ENCODE data around the gene CSF3.

Gene CSF3, protein sequence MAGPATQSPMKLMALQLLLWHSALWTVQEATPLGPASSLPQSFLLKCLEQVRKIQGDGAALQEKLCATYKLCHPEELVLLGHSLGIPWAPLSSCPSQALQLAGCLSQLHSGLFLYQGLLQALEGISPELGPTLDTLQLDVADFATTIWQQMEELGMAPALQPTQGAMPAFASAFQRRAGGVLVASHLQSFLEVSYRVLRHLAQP

DNA sequence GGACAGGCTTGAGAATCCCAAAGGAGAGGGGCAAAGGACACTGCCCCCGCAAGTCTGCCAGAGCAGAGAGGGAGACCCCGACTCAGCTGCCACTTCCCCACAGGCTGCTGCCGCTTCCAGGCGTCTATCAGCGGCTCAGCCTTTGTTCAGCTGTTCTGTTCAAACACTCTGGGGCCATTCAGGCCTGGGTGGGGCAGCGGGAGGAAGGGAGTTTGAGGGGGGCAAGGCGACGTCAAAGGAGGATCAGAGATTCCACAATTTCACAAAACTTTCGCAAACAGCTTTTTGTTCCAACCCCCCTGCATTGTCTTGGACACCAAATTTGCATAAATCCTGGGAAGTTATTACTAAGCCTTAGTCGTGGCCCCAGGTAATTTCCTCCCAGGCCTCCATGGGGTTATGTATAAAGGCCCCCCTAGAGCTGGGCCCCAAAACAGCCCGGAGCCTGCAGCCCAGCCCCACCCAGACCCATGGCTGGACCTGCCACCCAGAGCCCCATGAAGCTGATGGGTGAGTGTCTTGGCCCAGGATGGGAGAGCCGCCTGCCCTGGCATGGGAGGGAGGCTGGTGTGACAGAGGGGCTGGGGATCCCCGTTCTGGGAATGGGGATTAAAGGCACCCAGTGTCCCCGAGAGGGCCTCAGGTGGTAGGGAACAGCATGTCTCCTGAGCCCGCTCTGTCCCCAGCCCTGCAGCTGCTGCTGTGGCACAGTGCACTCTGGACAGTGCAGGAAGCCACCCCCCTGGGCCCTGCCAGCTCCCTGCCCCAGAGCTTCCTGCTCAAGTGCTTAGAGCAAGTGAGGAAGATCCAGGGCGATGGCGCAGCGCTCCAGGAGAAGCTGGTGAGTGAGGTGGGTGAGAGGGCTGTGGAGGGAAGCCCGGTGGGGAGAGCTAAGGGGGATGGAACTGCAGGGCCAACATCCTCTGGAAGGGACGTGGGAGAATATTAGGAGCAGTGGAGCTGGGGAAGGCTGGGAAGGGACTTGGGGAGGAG lies at the start of gene CSF3:
CSF3 (plus strand) TSS at position 436 of the 993 bp plus-strand sequence; CDS start at position 471, 35 bp downstream.
- no peak for DNase-seq

DNA sequence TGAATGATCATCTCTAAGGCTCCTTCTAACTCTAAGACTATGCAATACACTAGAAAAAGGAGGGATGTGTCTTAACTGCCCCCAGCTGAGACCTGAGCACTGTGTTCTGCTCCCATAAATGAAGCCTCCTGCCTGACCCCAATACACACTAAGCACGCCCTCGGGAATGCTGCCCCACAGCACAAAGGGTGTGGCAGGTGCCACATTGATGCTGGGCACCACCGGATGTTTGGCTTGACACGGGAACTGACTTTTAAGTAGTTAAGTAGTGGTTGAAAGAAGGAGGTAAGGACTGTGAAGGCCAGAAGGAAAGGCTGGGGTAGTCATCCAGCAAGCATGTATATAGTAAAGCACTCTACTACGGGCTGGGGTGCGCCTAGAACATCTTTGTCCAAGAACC lies 48.5 kb upstream of the CSF3 start:
- DNase-seq, result no peak

DNA sequence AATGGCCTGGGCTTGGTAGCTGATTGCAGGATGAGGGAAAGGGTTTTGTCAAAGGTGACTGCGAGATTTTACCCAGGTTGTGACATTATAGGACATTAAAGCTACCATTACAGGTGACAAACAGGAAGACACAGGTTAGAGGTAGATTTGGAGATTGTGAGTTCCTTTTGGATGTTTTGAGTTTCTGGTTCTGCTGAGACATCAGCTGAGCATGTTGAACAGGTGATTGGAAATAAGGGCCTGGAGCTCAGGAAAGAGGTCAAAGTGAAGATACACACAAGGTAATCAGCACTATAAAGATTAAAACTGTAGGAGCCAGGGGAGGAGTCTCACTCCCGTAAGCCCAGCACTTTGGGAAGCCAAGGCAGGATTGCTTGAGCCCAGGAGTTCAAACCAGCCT lies 46.5 kb upstream of the CSF3 start:
- no peak for DNase-seq

DNA sequence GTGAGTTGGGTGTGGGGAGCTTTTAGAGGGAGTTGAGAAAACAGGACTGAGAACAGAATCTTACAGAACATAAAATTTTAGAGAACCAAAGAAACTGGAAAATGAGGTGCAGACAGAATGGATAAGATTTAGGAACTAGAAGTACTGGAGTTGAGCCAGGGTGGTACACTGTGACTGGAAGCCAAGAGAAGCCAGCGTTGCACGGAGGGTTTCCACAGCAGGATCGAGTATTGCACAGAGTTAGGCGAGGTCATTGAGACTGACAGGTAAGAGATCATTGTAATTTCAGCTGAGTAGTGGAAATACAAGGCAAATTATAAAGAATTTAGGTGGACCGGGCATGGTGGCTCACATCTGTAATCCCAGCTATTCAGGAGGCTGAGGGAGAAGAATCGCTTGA lies 45.9 kb upstream of the CSF3 start:
- no peak for DNase-seq

DNA sequence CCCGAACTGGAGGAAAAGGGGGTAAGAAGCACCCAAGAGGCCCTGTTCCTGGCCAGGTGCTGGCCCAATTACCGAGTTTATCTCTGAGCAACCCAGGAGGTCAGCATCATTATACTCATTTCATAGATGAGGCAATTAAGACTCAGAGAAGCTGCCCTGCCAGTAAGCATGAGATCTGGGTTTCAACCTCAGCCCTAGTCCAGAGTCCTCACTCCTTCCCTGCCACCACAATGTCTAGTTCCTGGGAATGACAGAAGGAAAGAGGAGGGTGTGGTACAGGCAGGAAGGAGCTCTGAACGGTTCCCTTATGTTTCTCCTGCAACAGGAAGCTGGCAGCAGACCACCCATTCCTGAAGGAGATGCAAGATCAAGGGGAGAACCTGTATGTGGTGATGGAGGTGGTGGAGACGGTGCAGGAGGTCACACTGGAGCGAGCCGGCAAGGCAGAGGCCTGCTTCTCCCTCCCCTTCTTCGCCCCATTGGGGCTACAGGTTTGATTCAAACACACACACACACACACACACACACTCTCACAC lies 45.0 kb upstream of the CSF3 start:
- no peak for DNase-seq

GRCh38 chr17:39971076-39971603 lies 44.1 kb upstream of the CSF3 start:
- DNase-seq, result no peak

DNA sequence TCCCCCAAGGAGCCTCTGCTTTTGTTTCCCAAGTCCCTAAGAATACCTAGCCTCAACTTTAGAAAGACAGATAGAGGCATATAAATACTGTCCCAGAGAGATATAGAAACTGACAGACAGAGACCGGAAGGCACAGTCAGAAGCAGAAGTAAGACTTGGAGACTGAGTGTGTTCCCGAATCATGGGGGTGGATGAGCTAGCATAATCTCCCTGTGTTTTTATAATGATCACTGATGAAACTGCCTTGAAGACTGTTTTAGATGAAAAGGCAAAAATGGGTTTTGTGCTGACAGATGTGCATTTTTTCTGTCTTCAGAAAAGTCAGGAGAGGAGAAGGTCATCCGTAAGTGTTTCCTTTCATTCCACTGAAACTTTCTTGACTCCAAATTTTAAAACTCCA lies 43.0 kb upstream of the CSF3 start:
- DNase-seq, result no peak

- DNase-seq, result no peak
Observed at GRCh38 chr17:39973496-39973895, 41.7 kb upstream of the CSF3 start.

GRCh38 chr17:39974433-39974832 lies 40.8 kb upstream of the CSF3 start:
- DNase-seq, result no peak

DNA sequence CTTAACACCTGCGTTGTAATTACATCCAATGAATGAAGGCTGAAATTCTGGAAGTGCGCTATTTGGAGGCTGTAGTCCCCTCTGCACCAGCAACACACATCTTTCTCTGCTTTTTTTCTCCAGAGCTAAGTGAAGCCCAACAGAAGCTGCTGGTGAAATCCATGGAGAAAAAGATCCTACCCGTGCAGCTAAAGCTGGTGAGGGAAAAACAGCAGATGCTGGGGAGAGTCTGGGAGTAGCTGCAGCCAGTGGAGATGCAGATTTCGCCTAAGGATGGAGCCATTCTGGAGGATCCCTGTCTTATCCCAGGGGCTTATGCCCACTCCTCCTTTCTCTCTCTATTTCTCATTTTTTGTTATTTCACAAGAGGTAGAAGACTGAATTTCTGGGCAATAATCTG lies 39.4 kb upstream of the CSF3 start:
- DNase-seq, result no peak

- DNase-seq, result no peak
Observed at GRCh38 chr17:39979016-39979670, 36.1 kb upstream of the CSF3 start.

DNA sequence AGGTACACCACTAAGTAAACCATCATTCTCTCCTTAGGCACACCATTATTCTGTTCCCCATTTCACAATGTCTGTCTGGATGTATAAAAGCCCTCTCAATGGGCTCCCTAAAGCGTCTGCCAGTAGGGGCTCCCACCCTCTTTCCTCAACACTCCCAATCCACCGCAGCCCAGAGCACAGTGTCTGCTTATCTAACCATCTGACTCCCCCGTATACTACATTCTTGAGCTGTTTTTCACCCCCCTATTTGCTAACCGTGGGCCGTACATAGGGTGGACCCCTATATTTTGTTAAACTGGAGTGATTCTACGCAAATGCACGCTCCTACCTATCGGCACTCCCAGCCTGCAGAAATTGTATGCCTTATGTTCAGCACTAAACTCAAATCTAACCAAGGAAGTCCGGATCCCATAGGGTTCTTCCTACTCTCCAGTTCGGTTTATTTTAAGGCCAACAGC lies 35.3 kb upstream of the CSF3 start:
- peak in 7 of 51 donors; percentile 8 to 76 (median 34) for DNase-seq

DNA sequence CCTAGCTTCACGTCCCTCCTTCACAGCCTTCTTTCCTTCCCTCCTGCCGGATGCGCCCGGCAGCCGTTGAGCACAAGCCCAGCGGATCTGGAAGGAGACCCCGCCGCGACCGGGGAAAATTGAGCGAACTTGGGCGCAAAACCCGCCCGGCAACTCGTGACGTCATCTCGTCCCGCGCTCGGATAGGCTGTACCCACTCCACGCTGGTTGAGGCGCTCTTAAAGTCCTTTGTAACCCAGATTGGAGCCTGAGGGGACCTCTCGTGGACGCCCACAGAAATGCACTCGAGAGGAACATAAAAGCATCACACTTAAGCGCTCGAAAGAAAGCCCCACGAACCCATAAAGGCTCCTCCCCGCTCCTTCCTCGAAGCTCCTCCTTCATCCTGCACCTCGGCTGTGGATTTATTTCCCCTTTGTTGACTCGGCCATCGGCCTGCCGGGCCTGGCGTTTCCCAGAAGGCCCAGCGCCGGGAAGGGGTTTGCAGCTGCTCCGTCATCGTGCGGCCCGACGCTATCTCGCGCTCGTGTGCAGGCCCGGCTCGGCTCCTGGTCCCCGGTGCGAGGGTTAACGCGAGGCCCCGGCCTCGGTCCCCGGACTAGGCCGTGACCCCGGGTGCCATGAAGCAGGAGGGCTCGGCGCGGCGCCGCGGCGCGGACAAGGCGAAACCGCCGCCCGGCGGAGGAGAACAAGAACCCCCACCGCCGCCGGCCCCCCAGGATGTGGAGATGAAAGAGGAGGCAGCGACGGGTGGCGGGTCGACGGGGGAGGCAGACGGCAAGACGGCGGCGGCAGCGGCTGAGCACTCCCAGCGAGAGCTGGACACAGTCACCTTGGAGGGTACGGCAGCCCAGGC lies 34.7 kb upstream of the CSF3 start, which contains the start of gene PSMD3:
PSMD3 (plus strand) TSS at position 457 of the 856 bp plus-strand sequence; CDS start at position 621, 164 bp downstream.
- DNase-seq, result peak; percentile 82 to 100 (median 98)

GRCh38 chr17:39981207-39981741 lies 34.0 kb upstream of the CSF3 start:
- DNase-seq, result peak in 1 of 51 donors; percentile 51

DNA sequence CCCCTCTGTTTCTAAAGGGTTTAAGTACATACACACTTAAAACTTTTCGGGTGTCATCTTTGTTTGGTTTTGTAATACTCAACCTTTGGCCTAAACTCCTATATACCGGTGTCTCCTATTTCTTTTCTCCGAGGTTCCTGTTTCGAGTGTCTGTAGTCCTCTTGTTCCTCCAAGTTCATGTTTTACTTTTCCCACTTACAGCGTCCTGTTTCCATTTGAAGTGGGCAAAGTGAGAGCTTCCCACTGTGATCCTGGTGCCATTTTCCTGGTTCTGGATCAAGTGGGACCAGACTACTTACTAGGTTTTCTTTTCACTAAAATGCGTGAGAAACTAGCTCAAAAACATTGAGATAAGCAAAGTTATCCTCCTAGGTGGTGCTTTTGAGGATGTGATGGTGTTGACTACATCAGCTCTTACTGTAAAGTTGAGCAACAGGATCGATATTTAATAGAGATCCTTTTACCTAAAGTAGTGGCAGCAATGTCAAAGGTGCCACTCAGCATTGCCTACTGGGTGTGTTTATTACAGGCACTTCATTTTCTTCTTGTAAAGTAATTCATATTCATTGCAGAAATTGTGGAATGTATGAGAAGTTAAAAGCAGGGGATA lies 33.4 kb upstream of the CSF3 start:
- no peak for DNase-seq

DNA sequence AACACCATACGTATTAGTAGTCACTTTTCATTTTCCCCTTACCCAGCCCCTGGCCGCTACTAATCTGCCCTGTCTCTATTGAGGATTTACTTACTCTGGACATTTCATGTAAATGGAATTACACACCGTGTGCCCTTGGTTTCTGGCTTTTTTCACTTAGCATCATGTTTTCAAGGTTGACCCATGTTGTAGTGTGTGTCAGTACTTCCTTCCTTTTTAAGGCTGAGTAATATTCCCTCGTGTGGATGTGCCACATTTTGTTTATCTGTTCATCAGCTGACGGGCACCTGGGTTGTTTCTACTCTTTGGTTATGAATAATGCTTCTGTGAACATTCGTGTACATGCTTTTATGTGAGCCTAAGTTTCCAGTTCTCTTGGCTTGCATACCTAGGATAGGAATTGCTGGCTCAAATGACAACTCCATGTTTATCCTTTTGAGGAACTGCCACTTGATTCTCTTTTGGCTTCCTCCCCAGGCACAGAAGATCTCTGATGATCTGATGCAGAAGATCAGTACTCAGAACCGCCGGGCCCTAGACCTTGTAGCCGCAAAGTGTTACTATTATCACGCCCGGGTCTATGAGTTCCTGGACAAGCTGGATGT lies 26.9 kb upstream of the CSF3 start:
- no peak for DNase-seq

- DNase-seq, result no peak
Observed at GRCh38 chr17:39994448-39994847, 20.8 kb upstream of the CSF3 start.

DNA sequence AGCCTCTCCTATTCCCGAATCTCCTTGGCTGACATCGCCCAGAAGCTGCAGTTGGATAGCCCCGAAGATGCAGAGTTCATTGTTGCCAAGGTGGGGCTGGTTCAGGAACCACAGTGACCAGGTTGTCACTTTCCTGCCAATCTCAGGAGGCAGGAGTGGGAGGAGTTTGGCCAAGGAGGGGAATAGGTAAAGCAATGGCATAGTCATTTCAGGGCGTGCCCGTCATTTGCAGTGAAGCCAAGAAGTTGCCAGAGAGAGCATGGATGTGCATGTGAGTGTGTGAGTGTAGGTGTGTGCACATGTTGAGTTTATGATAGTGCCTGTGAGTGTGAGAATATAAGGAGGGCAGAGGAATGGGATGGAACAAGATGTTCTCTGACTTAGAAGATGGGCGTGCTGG lies 19.8 kb upstream of the CSF3 start:
- DNase-seq, result no peak

DNA sequence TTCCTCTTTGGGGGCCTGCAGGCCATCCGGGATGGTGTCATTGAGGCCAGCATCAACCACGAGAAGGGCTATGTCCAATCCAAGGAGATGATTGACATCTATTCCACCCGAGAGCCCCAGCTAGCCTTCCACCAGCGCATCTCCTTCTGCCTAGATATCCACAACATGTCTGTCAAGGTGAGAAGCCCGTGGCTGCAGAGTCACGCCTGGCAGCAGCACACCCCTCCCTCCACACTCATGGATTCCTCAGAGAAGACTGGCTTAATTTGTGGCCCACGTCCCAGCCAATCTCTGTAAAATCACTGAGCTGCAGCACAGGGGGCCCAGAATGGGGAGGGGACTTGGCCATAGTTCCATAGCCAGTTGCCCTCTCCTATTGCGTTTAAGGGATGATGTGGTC lies 19.1 kb upstream of the CSF3 start:
- no peak for DNase-seq
